ENCODE data around the gene MSANTD4.
"Not testable (repeated sequence)": the region's sequence is repeated elsewhere in the genome, so short reads cannot be mapped to it uniquely, and the experiment has no call there.

MSANTD4 gene

DNA sequence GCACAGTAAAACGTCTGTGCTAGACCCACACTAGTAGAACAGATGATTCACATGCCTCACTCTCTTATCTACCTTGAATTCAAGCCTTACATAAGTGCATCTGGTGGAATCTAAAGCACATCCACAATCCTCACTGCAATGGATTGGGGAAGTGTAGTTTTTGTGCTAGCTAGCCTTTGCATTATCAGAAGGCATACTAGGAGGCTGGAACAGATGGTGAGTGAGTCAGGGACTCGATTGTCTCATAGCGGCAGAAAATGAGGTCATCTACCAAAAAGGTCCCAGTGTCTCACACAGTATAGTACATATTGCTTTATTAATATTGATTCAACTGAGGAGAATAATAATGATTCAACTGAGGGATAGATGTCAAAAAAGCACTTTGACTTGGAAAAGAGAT lies 9.3 kb downstream of the MSANTD4 start:
- FAIRE-seq = no peak

DNA sequence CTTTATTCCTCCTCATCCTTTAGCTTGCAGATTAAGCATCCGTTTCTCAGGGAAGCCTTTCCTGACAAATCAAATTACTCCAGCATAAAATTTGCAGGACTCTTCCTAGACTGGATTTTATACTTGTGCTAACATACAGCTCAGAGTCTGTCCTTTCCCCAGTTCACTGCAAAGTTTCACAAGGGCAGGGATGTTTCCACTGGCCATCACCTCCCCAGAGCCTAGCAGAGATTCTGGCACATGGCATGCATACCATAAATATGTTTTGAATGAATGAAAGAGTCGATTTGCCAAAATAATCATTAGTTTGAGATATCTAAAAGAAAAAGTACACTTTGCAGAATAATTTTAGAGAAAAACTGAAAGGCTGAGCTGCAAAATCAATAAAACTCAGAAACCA lies 10.6 kb downstream of the MSANTD4 start:
- no peak for FAIRE-seq

DNA sequence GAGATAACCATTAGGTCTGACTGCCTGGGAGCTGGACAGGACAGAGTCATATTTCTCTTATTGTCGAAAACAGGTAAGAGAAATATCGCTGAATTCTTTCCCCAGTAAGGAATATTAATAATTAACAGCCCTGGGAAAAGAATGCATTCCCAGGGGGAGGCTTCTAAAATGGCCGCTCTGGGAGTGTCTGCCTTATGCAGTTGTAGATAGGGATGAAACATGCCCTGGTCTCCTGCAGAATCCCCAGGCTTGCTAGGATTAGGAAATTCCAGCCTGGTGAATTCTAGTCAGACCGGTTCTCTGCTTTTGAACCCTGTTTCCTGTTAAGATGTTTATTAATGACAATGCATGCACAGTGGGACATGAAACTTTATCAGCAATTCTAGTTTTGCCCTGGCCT lies 18.9 kb downstream of the MSANTD4 start:
- not testable (repeated sequence) for FAIRE-seq

DNA sequence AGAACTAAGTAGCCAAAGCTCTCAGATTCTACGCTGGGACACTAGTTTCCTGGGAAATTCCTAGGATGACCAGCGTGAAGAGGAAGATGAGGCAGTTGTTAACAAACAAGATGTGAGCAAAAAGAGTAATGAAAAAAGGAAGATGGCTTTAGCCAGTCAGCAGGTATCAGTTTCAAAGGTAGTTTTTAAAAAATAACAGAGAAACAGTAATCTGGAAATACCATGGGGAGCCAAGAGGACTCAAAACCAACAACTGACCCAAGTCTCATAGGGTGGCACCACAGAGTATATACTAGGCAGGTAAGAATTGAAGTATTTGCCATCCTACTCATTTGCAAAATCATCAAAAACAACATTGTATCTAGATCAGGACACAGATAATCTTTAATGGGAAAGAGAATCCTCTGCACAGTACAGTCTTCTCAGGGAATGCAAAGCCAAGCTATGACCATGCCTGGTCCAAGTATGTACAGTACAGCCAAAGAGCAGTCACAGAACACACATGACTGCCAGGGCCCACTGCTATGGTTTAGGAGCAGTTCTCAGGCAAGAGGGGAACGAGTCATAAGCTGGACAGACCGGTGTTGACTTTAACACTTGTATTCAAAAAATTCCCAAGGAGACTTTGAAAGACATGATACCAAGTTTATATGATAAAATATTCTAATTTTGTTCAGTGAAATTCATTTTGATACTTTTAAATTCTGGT lies 20.6 kb downstream of the MSANTD4 start:
- FAIRE-seq = no peak

GRCh38 chr11:105991888-105992287 lies 30.2 kb downstream of the MSANTD4 start:
- FAIRE-seq = no peak

- FAIRE-seq = no peak
Measured at GRCh38 chr11:105989124-105989523, 32.9 kb downstream of the MSANTD4 start.

- FAIRE-seq = no peak
Measured at GRCh38 chr11:105988197-105988596, 33.8 kb downstream of the MSANTD4 start.

GRCh38 chr11:105986554-105986953 lies 35.5 kb downstream of the MSANTD4 start:
- FAIRE-seq = no peak

GRCh38 chr11:105979997-105980703 lies 41.9 kb downstream of the MSANTD4 start:
- no peak for FAIRE-seq

DNA sequence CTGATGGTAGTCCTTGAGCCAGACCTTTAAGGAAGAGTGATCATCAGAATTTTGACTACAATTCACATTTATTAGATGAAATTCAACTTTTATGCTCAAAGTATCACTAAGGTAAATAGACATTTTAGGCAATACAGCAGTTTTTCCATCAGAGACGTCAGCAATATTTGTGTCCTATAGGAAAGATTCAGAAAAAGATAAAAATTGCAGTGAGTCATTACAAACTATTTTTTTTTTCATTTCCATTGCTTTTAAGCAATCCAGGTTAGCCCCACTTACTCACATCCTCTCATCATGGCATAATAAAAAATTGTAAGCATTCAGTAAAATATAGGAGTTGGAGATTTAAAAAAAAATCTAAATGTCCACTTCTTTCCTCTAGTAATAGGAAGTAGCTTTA lies 46.9 kb downstream of the MSANTD4 start:
- FAIRE-seq = no peak

DNA sequence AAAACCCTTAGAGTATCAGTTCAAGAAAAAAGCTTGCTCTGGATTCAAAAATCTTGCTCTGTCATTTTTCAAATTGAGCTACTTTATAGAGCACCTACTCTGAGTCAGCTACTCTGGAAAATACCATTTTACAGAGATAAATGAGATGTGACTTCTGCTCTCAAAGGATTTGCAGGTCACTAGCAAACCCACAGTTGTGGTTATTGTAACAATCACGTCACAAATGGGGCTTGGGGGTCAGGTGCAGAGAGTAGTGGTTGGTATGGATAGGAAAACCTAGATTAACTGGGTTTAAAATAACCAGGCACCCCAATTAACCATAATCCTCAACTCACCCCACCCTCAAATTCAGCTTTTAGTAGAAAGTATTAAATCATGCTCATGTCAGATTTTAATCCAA lies 52.3 kb downstream of the MSANTD4 start:
- FAIRE-seq = no peak

GRCh38 chr11:105968021-105968697 lies 53.9 kb downstream of the MSANTD4 start:
- no peak for FAIRE-seq

GRCh38 chr11:105960252-105961245 lies 61.5 kb downstream of the MSANTD4 start:
- no peak for FAIRE-seq
